ENCODE measurements around the gene PCK1.

The PCK1 gene

GRCh38 chr20:57536771-57537724 lies 23.9 kb upstream of the PCK1 start:
- no peak for DNase-seq (ENCODE audit: low spot score)

DNA sequence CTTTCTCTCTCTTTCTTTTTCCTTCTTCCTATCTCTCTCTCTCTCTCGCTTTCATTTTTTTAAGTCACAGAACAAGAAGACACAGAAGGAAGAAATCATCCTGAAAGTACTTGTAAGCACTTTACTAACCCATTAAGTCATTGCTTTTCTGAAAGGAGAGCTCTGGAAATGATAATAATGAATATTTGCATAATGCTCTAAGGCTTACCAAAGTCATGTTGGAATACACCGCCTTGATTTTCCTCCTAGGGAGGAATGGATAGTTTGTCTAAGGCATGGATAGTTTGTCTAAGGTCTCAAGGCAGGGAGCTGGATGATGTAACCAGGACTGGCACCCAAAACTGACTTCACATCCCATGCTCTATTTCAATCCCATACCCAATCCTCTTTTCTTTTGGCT lies 23.1 kb upstream of the PCK1 start:
- DNase-seq (ENCODE audit: low spot score), result no peak

GRCh38 chr20:57539889-57540288 lies 21.0 kb upstream of the PCK1 start:
- DNase-seq (ENCODE audit: low spot score), result no peak

GRCh38 chr20:57540890-57541580 lies 19.9 kb upstream of the PCK1 start:
- no peak for DNase-seq (ENCODE audit: low spot score)

GRCh38 chr20:57543754-57544153 lies 17.2 kb upstream of the PCK1 start:
- DNase-seq (ENCODE audit: low spot score), result no peak

- DNase-seq (ENCODE audit: low spot score), result no peak
Observed at GRCh38 chr20:57544838-57545564, 15.9 kb upstream of the PCK1 start.

DNA sequence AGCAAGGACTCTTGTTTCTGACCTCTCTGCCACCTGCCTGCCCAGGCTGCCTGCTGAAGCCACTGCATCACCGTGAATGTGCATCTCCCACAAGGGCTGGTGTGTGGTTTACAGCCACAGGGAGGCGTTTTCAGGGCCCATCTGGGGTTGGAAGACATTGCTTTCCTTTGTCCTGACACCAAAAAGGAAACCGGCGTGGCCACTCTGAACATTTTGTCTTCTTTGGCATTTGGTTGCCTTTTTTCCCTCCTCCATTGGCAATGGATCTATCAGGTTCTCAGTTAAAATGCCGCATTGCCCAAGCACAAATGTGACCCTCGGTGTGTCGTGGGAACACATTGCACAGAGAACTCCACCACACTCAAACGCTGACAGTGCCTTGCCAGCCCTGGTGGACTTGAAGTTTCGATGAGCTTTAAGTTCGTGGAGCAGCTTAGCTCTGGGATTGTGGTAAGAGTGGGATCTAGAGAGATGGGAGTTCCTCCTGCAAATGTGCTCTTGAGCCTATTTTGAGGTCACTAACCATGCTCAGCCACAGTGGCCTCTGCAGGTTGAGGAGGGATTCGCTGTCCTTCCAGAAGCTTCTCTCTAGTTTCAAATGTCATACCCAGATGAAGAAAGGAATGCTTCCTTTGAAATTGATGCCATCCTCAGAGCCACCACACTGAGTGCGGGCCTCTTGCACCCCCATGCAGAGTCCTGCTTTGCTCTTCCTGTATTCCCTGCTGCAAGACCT lies 14.8 kb upstream of the PCK1 start:
- no peak for DNase-seq (ENCODE audit: low spot score)

- no peak for DNase-seq (ENCODE audit: low spot score)
Observed at GRCh38 chr20:57546956-57547649, 13.8 kb upstream of the PCK1 start.

DNA sequence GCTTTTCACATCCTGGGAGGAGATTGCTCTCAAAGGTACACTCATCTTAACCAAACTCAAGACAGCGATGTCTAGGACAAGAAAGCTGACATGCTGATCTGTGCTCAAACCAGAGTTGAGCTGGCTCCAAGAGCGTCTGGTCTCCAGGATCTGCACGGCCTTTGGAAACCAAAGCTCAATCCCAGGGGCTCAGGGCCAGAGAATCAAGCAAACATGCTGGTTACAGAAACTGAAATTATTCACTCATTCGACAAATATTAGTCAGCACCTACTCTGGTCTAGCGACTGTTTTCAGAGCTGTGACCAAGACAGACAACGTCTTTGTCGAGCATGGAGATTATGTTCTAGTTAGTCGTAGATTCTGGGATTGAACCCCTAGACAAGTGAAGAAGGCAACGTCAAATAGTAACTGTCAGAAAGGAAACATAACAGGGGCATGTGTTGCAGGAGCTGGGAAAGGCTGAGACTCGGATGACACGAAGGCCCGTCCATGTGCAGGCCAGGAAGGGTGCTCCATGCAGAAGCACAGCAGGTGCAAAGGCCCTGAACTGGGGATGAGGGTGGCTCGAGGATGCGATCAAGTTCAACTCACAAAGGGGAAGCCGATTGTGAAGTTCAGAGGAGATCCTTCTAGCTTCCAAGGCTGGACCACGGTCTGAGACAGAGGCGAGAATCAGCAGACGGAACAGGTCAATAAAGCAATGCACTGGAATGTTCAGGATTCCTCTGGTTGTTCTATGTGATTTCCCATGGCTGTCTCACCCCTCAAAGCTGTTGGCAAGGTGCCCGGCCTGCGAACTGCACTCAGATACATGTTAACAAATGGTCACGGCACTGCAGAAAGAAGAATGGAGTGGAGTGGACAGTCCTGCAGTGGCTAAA lies 12.5 kb upstream of the PCK1 start:
- no peak for DNase-seq (ENCODE audit: low spot score)

GRCh38 chr20:57552471-57552870 lies 8.4 kb upstream of the PCK1 start:
- DNase-seq (ENCODE audit: low spot score), result no peak

DNA sequence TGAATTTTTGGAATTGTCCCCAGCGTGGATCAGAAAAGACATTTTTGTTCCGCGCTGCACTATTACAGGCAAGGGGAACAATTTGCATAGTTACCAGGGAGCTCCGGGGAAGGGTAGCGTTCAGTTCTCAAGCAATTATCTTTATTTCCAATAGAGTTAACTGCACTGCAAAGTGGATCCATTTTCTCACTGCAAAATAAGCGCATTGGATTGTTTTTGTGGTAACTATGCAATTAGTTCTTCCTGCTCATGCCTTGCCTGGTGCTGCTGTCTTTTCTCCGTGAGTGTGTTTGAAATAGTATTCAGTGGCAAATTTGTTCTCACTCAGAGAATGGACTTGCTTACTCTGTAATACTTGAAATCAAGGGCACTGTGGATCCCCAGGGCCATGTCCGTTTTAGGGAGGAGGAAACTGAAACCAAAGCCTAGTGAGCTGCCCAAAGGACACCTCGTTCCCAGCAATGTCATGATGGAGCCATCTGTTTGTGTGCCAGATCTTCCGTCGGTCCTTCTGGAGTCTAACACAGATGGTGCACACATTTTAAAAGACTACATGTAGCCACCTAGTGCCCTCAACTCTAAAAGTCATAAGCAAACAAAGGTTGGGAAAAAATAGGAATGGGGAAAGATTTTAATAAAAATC lies 7.4 kb upstream of the PCK1 start:
- DNase-seq (ENCODE audit: low spot score), result no peak

GRCh38 chr20:57555457-57556184 lies 5.3 kb upstream of the PCK1 start:
- no peak for DNase-seq (ENCODE audit: low spot score)

DNA sequence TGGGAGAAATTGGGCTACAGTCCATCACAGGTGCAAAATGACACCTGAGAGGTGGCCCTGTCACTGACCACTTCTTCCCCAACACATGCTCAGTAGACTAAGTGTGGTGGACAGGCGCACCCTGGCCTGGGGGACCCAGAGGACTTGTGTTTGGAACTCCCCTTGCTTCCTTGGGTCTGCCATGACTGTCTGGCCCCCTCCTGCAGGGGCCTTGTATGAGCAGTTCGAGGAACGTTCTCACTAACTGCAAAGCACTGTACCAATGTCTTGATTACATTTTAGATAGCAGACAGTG lies 4.0 kb upstream of the PCK1 start:
- DNase-seq (ENCODE audit: low spot score), result no peak

- no peak for DNase-seq (ENCODE audit: low spot score)
Observed at GRCh38 chr20:57557926-57558613, 2.8 kb upstream of the PCK1 start.

GRCh38 chr20:57558614-57559288 lies 2.2 kb upstream of the PCK1 start:
- DNase-seq (ENCODE audit: low spot score), result no peak

GRCh38 chr20:57559289-57559634 lies 1.6 kb upstream of the PCK1 start:
- no peak for DNase-seq (ENCODE audit: low spot score)

- no peak for DNase-seq (ENCODE audit: low spot score)
Observed at GRCh38 chr20:57559658-57560553, 1.0 kb upstream of the PCK1 start.

All from CD4-positive, alpha-beta T cell treated with Interleukin-2 at 100 ng/mL for 4 hours (primary cell).